ENCODE data around the gene ITPR1. TPM values are rescaled to one million over a fixed set of nuclear protein-coding genes. Genes with fewer than 3 reads are reported as not detected.

ITPR1 gene
- total RNA-seq, 4 donors from 2014 or later: 184 to 305 (median 218) TPM

GRCh38 chr3:4884888-4885287 lies 391.7 kb downstream of the ITPR1 start:
- Histone ChIP-seq H3K27ac (peak overlapping the region in 2 of 4 donors; percentile 16 to 22), H3K36me3 (no peaks in the 10 kb centered on the region), H3K9me3 (no peaks in the 10 kb centered on the region), H3K27me3 (no peaks in the 10 kb centered on the region), H3K4me3 (no peak overlapping the region), H3K4me1 (peaks cover 0 to 21% (median 0%) of the 10 kb centered on the region in 3 donors)
- WGBS, 2 donors (ENCODE audit: low coverage in 1 of 2): 40 to 54% methylated on average over 3 of the region's 3 CpGs
- TF ChIP-seq EP300 (IDR thresholded peaks at IDR 0.05) (no peak), POLR2AphosphoS5 (IDR thresholded peaks at IDR 0.05) (no peak), POLR2A (IDR thresholded peaks at IDR 0.05) (no peak), CTCF (IDR thresholded peaks at IDR 0.05) (no peak)
- ATAC-seq: no peak

GRCh38 chr3:4885316-4885715 lies 392.2 kb downstream of the ITPR1 start:
- 50 to 62% methylated on average over 3 of the region's 3 CpGs for WGBS, 2 donors (ENCODE audit: low coverage in 1 of 2)
- no peak overlapping the region for H3K4me3 ChIP-seq
- no peaks in the 10 kb centered on the region for H3K9me3 ChIP-seq
- H3K27me3 ChIP-seq: no peaks in the 10 kb centered on the region
- peak overlapping the region in 2 of 4 donors; percentile 16 to 22 for H3K27ac ChIP-seq
- no peak for TF ChIP-seq POLR2AphosphoS5 (IDR thresholded peaks at IDR 0.05)
- TF ChIP-seq CTCF (IDR thresholded peaks at IDR 0.05): no peak
- TF ChIP-seq POLR2A (IDR thresholded peaks at IDR 0.05): no peak
- no peak for TF ChIP-seq EP300 (IDR thresholded peaks at IDR 0.05)
- H3K36me3 ChIP-seq: no peaks in the 10 kb centered on the region
- ATAC-seq: no peak
- peaks cover 0 to 25% (median 0%) of the 10 kb centered on the region in 3 donors for H3K4me1 ChIP-seq

GRCh38 chr3:4886448-4886847 lies 393.3 kb downstream of the ITPR1 start:
- 86 to 96% methylated on average over 3 to 4 of the region's 7 CpGs for whole genome bisulfite sequencing, 2 donors (ENCODE audit: low coverage in 1 of 2)
- TF ChIP-seq POLR2A (IDR thresholded peaks at IDR 0.05) (no peak), POLR2AphosphoS5 (IDR thresholded peaks at IDR 0.05) (no peak), CTCF (IDR thresholded peaks at IDR 0.05) (no peak), EP300 (IDR thresholded peaks at IDR 0.05) (no peak)
- H3K4me1 ChIP-seq: peaks cover 0 to 27% (median 0%) of the 10 kb centered on the region in 3 donors
- no peaks in the 10 kb centered on the region for H3K36me3 ChIP-seq
- no peak overlapping the region for H3K27ac ChIP-seq
- H3K27me3 ChIP-seq: no peaks in the 10 kb centered on the region
- no peak overlapping the region for H3K4me3 ChIP-seq
- no peak for ATAC-seq
- no peaks in the 10 kb centered on the region for H3K9me3 ChIP-seq

- ATAC-seq: no peak
- Histone ChIP-seq H3K27me3 (no peaks in the 10 kb centered on the region), H3K4me3 (no peak overlapping the region), H3K36me3 (no peaks in the 10 kb centered on the region), H3K4me1 (peaks cover 0 to 27% (median 0%) of the 10 kb centered on the region in 3 donors), H3K27ac (no peak overlapping the region), H3K9me3 (no peaks in the 10 kb centered on the region)
- 73 to 100% methylated on average over 4 to 8 of the region's 8 CpGs for WGBS, 2 donors (ENCODE audit: low coverage in 1 of 2)
- TF ChIP-seq CTCF (IDR thresholded peaks at IDR 0.05): no peak
- TF ChIP-seq POLR2AphosphoS5 (IDR thresholded peaks at IDR 0.05): no peak
- no peak for TF ChIP-seq EP300 (IDR thresholded peaks at IDR 0.05)
Observed at GRCh38 chr3:4887177-4887576, 394.0 kb downstream of the ITPR1 start.

Data from gastroesophageal sphincter (tissue), 4 donors.